Kidney (tissue), 14 donors: Measurements from ENCODE around the gene ZNF547. TPM values are rescaled to one million over a fixed set of nuclear protein-coding genes. Genes with fewer than 3 reads are reported as not detected.
A peak's percentile ranks its signal among the peaks of the same experiment; 100 is the strongest.

Experiments
- DNase-seq, 5 donors: peaks; one replicate each; pipeline ENCODE4 v3.0.0-alpha.2; 2013 to 2020
- FAIRE-seq: peaks from 2 replicates; lab custom pipeline; 2012; peaks lifted over from hg19 to GRCh38; lab: Jason Lieb, UNC
- H3K27ac ChIP-seq, 2 donors: one replicate each; pipeline ENCODE4 v1.7.0; 2013; ENCODE audit warnings: low read depth in 2 of 2, low read length in 2 of 2, inconsistent platforms in 1 of 2
- H3K27me3 ChIP-seq: one replicate; pipeline ENCODE4 v1.7.1; 2013; ENCODE audit warnings: low read length, inconsistent platforms; ENCODE audit not compliant: control insufficient read depth, insufficient read depth
- H3K36me3 ChIP-seq, 3 donors: one replicate each; pipeline versions ENCODE4 v1.7.0 to v1.7.1; 2013; ENCODE audit warnings: low read length in 3 of 3, control low read depth in 1 of 3, inconsistent platforms in 1 of 3; ENCODE audit not compliant: insufficient read depth in 3 of 3, control insufficient read depth in 2 of 3
- H3K4me1 ChIP-seq, 3 donors: one replicate each; pipeline versions ENCODE4 v1.7.0 to v1.7.1; 2013; ENCODE audit warnings: low read length in 3 of 3, inconsistent platforms in 1 of 3, low read depth in 1 of 3; ENCODE audit not compliant: control insufficient read depth in 2 of 3, insufficient read depth in 2 of 3
- H3K4me3 ChIP-seq, 3 donors: one replicate each; pipeline versions ENCODE4 v1.7.0 to v1.8.1; 2013; ENCODE audit warnings: low read length in 3 of 3, control low read depth in 1 of 3, inconsistent platforms in 1 of 3
- H3K9ac ChIP-seq, 3 donors: one replicate each; pipeline versions ENCODE4 v1.7.0 to v1.7.1; 2013; ENCODE audit warnings: low read length in 3 of 3, control low read depth in 1 of 3, inconsistent platforms in 1 of 3
- H3K9me3 ChIP-seq, 3 donors: one replicate each; pipeline versions ENCODE4 v1.7.0 to v1.7.1; 2013; ENCODE audit warnings: low read length in 3 of 3, control low read depth in 1 of 3, inconsistent platforms in 1 of 3; ENCODE audit not compliant: control insufficient read depth in 2 of 3, insufficient read depth in 1 of 3
- CTCF ChIP-seq: IDR thresholded peaks from 3 replicates; pipeline ENCODE4 v1.5.1; 2012; ENCODE audit warnings: mild to moderate bottlenecking, moderate library complexity, borderline replicate concordance; ENCODE audit not compliant: insufficient read depth; ENCODE audit errors: extremely low read depth
- intact Hi-C: fragments of 100-400 bp; cut with DNase I; formaldehyde crosslinking; loops from one replicate; pipeline ENCODE4 v1.11.1; 2022
- polyA plus RNA-seq: library from polyadenylated mRNA; stranded (reverse); fragments of 350-450 nt; fragmentation: Illumina TruSeq; extraction: RNeasy Lipid Tissue Mini Kit (QIAGEN cat#74804); gene quantifications from one replicate; pipeline ENCODE4 v1.2.3, GENCODE V29; 2014; ENCODE audit warnings: low read depth, low replicate concordance; ENCODE audit not compliant: insufficient read depth
- total RNA-seq: library from RNA; stranded (reverse); fragmentation: NEBNext Ultra II Directional; extraction: Animal tissue kit (Norgen Biotek cat#: 25700); gene quantifications from one replicate; pipeline ENCODE4 v1.2.1, GENCODE V29; 2021
- donor health status: control.
- donor health status: control.
- donor health status: control.
- donor health status: control.
- donor health status: control.
- donor health status: DM: yes; HTN: yes; CAD: no.
- donor health status: Normal renal cell carcinoma (clear cell type).

The ZNF547 gene
- total and polyA plus RNA-seq, 2 donors from 2014 or later, result 1.3 to 4.1 TPM

GRCh38 chr19:57406516-57407123 lies 43.3 kb downstream of the ZNF547 start:
- Histone ChIP-seq H3K36me3 (peaks cover 0 to 2% (median 0%) of the 10 kb centered on the region in 3 donors), H3K4me1 (peaks cover 0 to 5% (median 4%) of the 10 kb centered on the region in 3 donors), H3K27me3 (no peaks in the 10 kb centered on the region), H3K9ac (no peak overlapping the region), H3K9me3 (peaks cover 0 to 3% (median 0%) of the 10 kb centered on the region in 3 donors), H3K27ac (no peak overlapping the region), H3K4me3 (no peak overlapping the region)
- peak; percentile 59 for TF ChIP-seq CTCF
- intact Hi-C loops, result no loop called here
- FAIRE-seq (no peak), DNase-seq (peak in 4 of 5 donors; percentile 72 to 81 (median 78))

GRCh38 chr19:57410877-57411671 lies 47.7 kb downstream of the ZNF547 start, which contains the start of gene ZNF17:
ZNF17 (plus strand) TSS chr19:57411161; CDS start chr19:57413616, 2,455 bp downstream.
- Histone ChIP-seq H3K4me3 (peak within 1 kb of the TSS; percentile 93 to 99 (median 99)), H3K36me3 (peaks cover 1 to 13% (median 9%) of the 10 kb centered on the region in 3 donors), H3K27me3 (no peaks in the 10 kb centered on the region), H3K9ac (peak within 1 kb of the TSS; percentile 79 to 97 (median 83)), H3K9me3 (no peaks in the 10 kb centered on the region), H3K27ac (no peak within 1 kb of the TSS), H3K4me1 (peaks cover 0 to 11% (median 4%) of the 10 kb centered on the region in 3 donors)
- intact Hi-C loops, result no loop called here
- FAIRE-seq (peak; percentile 82), DNase-seq (peak; percentile 94 to 98 (median 97))
- no peak for TF ChIP-seq CTCF

GRCh38 chr19:57419439-57419838 lies 56.1 kb downstream of the ZNF547 start:
- Histone ChIP-seq H3K27ac (no peak overlapping the region), H3K9ac (no peak overlapping the region), H3K4me1 (no peaks in the 10 kb centered on the region), H3K9me3 (peaks cover 0 to 41% (median 10%) of the 10 kb centered on the region in 3 donors), H3K4me3 (no peak overlapping the region), H3K36me3 (peaks cover 12 to 38% (median 34%) of the 10 kb centered on the region in 3 donors), H3K27me3 (no peaks in the 10 kb centered on the region)
- TF ChIP-seq CTCF, result no peak
- intact Hi-C loops, result no loop called here
- DNase-seq, result no peak
- no peak for FAIRE-seq
